K562 (cell line): ENCODE results near the gene LSM12. TPM values are rescaled to one million over a fixed set of nuclear protein-coding genes. Genes with fewer than 3 reads are reported as not detected.

ENCODE experiments used
- ATF1 ChIP-seq, 2 experiments: fragments of 450-650 bp in 1 of 2; IDR thresholded peaks; 2 replicates each; pipeline ENCODE4 v1.6.1; 2016; ENCODE audit warnings: missing compliant biosample characterization in 1 of 2, missing genetic modification characterization in 1 of 2
- ATF7 ChIP-seq: fragments of 450-650 bp; IDR thresholded peaks from 2 replicates; pipeline ENCODE4 v1.7.1; 2014; ENCODE audit warnings: mild to moderate bottlenecking, moderate library complexity
- CHCHD3 ChIP-seq: fragments of 250-450 bp; sonication (Bioruptor Pico); IDR thresholded peaks from 2 replicates; pipeline ENCODE4 v2.1.2; 2022; ENCODE audit warnings: mild to moderate bottlenecking
- CREB1 ChIP-seq, 2 experiments: sonication (generic) in 1 of 2; formaldehyde crosslinking in 1 of 2; IDR thresholded peaks; 2 replicates each; pipeline versions ENCODE4 v1.6.1 to v1.8.0; 2012 to 2022; ENCODE audit warnings: inconsistent platforms in 1 of 2, mild to moderate bottlenecking in 1 of 2, missing genetic modification reagents in 1 of 2, moderate library complexity in 1 of 2
- ETS1 ChIP-seq: conservative IDR thresholded peaks from 2 replicates; pipeline ENCODE4 v1.6.1; 2011; ENCODE audit warnings: low read depth, mild to moderate bottlenecking, low read length; ENCODE audit not compliant: control insufficient read depth
- FOXK2 ChIP-seq, 2 experiments: fragments of 450-650 bp; IDR thresholded peaks in 1 of 2; conservative IDR thresholded peaks in 1 of 2; 2 replicates each; pipeline ENCODE4 v1.6.1; 2016; ENCODE audit warnings: low read depth in 2 of 2, mild to moderate bottlenecking in 1 of 2
- JUND ChIP-seq, 2 experiments: IDR thresholded peaks; 2 replicates in 1 of 2; 3 replicates in 1 of 2; pipeline ENCODE4 v1.6.1; 2011; ENCODE audit warnings: borderline replicate concordance in 2 of 2, low read depth in 2 of 2, low read length in 2 of 2, improper control_type of control experiment in 1 of 2, missing biosample characterization in 1 of 2, missing genetic modification characterization in 1 of 2, missing genetic modification reagents in 1 of 2
- NR2C2 ChIP-seq, 2 experiments: fragments of 200-800 bp in 1 of 2; sonication (Bioruptor generic) in 1 of 2; sonication (generic) in 1 of 2; formaldehyde crosslinking in 1 of 2; IDR thresholded peaks; 2 replicates each; pipeline versions ENCODE4 v1.6.1 to v1.8.0; 2016 to 2022; ENCODE audit warnings: mild to moderate bottlenecking in 1 of 2, missing compliant biosample characterization in 1 of 2, missing genetic modification characterization in 1 of 2, missing genetic modification reagents in 1 of 2
- NR2F6 ChIP-seq: fragments of 450-650 bp; formaldehyde crosslinking; IDR thresholded peaks from 2 replicates; pipeline ENCODE4 v1.4.0; 2020; ENCODE audit warnings: mild to moderate bottlenecking
- POLR2AphosphoS5 ChIP-seq: IDR thresholded peaks from 2 replicates; pipeline ENCODE4 v1.6.1; 2011; ENCODE audit warnings: mild to moderate bottlenecking, low read depth, low read length, moderate library complexity; ENCODE audit not compliant: control insufficient read depth, insufficient read depth
- RAD21 ChIP-seq, 2 experiments: fragments of 250-450 bp in 1 of 2; fragments of 450-650 bp in 1 of 2; sonication (Bioruptor Pico) in 1 of 2; formaldehyde crosslinking in 1 of 2; IDR thresholded peaks in 1 of 2; conservative IDR thresholded peaks in 1 of 2; 2 replicates each; pipeline versions ENCODE4 v1.4.0 to v1.8.0; 2020 to 2022; ENCODE audit warnings: mild to moderate bottlenecking in 2 of 2, moderate library complexity in 1 of 2
- REST ChIP-seq, 2 experiments: fragments of 450-650 bp; formaldehyde crosslinking in 1 of 2; IDR thresholded peaks; 2 replicates each; pipeline versions ENCODE4 v1.4.0 to v1.6.1; 2014 to 2020; ENCODE audit warnings: mild to moderate bottlenecking in 2 of 2, borderline replicate concordance in 1 of 2, low read depth in 1 of 2
- SPI1 ChIP-seq: IDR thresholded peaks from 2 replicates; pipeline ENCODE4 v1.6.1; 2011; ENCODE audit warnings: low read depth, low read length, control low read depth, borderline replicate concordance
- TAF15 ChIP-seq: fragments of 200-400 bp; formaldehyde crosslinking; IDR thresholded peaks from 2 replicates; pipeline ENCODE4 v1.6.1; 2017; ENCODE audit warnings: mild to moderate bottlenecking, low read depth, low read length, moderate library complexity
- TCFL5 ChIP-seq: fragments of 250-450 bp; sonication (Bioruptor Pico); conservative IDR thresholded peaks from 2 replicates; pipeline ENCODE4 v1.6.1; 2021; ENCODE audit warnings: mild to moderate bottlenecking, moderate library complexity, matching md5 sums
- ZBED1 ChIP-seq: IDR thresholded peaks from 2 replicates; pipeline ENCODE4 v1.6.1; 2014
- polyA plus RNA-seq, 8 experiments: library from polyadenylated mRNA; depleted of rRNA in 4 of 8; stranded (reverse) in 5 of 8; unstranded in 3 of 8; fragments of >200 nt; fragmentation: Nextera tagmentation in 2 of 8; fragmentation: Illumina TruSeq in 1 of 8; extraction: Ambion mirVana in 2 of 8; extraction: Trizol in 1 of 8; gene quantifications; 2 replicates each; pipeline versions ENCODE4 v1.2.1 to v1.2.3, GENCODE V29; 2011 to 2014; ENCODE audit warnings: inconsistent platforms in 1 of 8, missing spikeins in 1 of 8
- total RNA-seq, 7 experiments: library from RNA; depleted of rRNA in 6 of 7; stranded (reverse); fragments of >200 nt in 6 of 7; fragmentation: Illumina TruSeq in 2 of 7; extraction: Trizol in 2 of 7; gene quantifications; 2 replicates each; pipeline versions ENCODE4 v1.2.1 to v1.2.3, GENCODE V29; 2011 to 2021; ENCODE audit warnings: low replicate concordance in 1 of 7

Gene LSM12
- total and polyA plus RNA-seq, 9 of the 15 experiments (the other 6 are each of a cell fraction or from before 2014, with no cell fraction given) = 53.0 to 258 (median 89.3) TPM

GRCh38 chr17:44006598-44007345 lies 59.7 kb downstream of the LSM12 start (continued):
- peak; percentile 74 for TF ChIP-seq REST (IDR thresholded peaks at IDR 0.05; ENCODE audit: borderline replicate concordance)
- no peak for TF ChIP-seq REST (CRISPR knock-in tag; IDR thresholded peaks at IDR 0.05; ENCODE audit: low read depth)
- TF ChIP-seq FOXK2 (conservative IDR thresholded peaks at IDR 0.05 in 1 of 2, IDR thresholded peaks at IDR 0.05 in 1 of 2; ENCODE audit: low read depth in 2 of 2) = peak; percentile 91 to 95
- TF ChIP-seq TAF15 = no peak
- no peak for TF ChIP-seq CREB1 (IDR thresholded peaks at IDR 0.05)
- TF ChIP-seq CREB1 (CRISPR knock-in tag; IDR thresholded peaks at IDR 0.05) = peak; percentile 50; the same call in 1 of the 2 replicates
- TF ChIP-seq NR2F6 (CRISPR knock-in tag) = no peak
- no peak for TF ChIP-seq ATF1 (CRISPR knock-in tag; IDR thresholded peaks at IDR 0.05)
- peak; percentile 59; the same call in 1 of the 2 replicates for TF ChIP-seq ATF1 (tag; IDR thresholded peaks at IDR 0.05)
- TF ChIP-seq NR2C2 (CRISPR knock-in tag; IDR thresholded peaks at IDR 0.05) = no peak
- TF ChIP-seq NR2C2 (tag; IDR thresholded peaks at IDR 0.05) = peak; percentile 42; the same call in 1 of the 2 replicates
- 0 out of 2 replicates have a peak, but pooled peaks have one; percentile 49 for TF ChIP-seq ETS1
- TF ChIP-seq SPI1 = peak; percentile 66
- no peak for TF ChIP-seq ZBED1
- no peak for TF ChIP-seq CHCHD3 (CRISPR knock-in tag)
- 0 out of 4 replicates have a peak, but pooled peaks of 1 of the 2 experiments have one; percentile 18 for TF ChIP-seq RAD21 (CRISPR knock-in tag; conservative IDR thresholded peaks at IDR 0.05 in 1 of 2, IDR thresholded peaks at IDR 0.05 in 1 of 2)
- peak; percentile 51; the same call in 1 of the 2 replicates for TF ChIP-seq ATF7
- peak; percentile 8; the same call in 1 of the 2 replicates for TF ChIP-seq JUND (IDR thresholded peaks at IDR 0.05; ENCODE audit: borderline replicate concordance, low read depth, low read length)
- TF ChIP-seq JUND (tag; IDR thresholded peaks at IDR 0.05; ENCODE audit: borderline replicate concordance, low read depth, low read length) = no peak
- TF ChIP-seq TCFL5 = no peak
- TF ChIP-seq POLR2AphosphoS5 = no peak
